Osteocyte (in vitro differentiated cells): Measurements from ENCODE around the gene ABCA5. TPM values are rescaled to one million over a fixed set of nuclear protein-coding genes. Genes with fewer than 3 reads are reported as not detected.

Experiments used
- DNase-seq: peaks from one replicate; pipeline ENCODE4 v3.0.0; 2021; ENCODE audit warnings: mixed read lengths; ENCODE audit not compliant: unreplicated experiment; ENCODE audit errors: extremely low spot score
- H3K27ac Mint-ChIP-seq: one replicate; pipeline ENCODE4 v1.8.0; 2021; ENCODE audit warnings: mild to moderate bottlenecking, mixed read lengths; ENCODE audit not compliant: unreplicated experiment
- H3K27me3 Mint-ChIP-seq: one replicate; pipeline ENCODE4 v1.8.0; 2021; ENCODE audit warnings: mixed read lengths; ENCODE audit not compliant: unreplicated experiment
- H3K36me3 Mint-ChIP-seq: one replicate; pipeline ENCODE4 v1.8.0; 2021; ENCODE audit warnings: mixed read lengths; ENCODE audit not compliant: unreplicated experiment
- H3K4me1 Mint-ChIP-seq: one replicate; pipeline ENCODE4 v1.8.0; 2021; ENCODE audit warnings: mixed read lengths; ENCODE audit not compliant: unreplicated experiment
- H3K4me3 Mint-ChIP-seq: one replicate; pipeline ENCODE4 v1.8.0; 2021; ENCODE audit warnings: mild to moderate bottlenecking, moderate library complexity, mixed read lengths; ENCODE audit not compliant: unreplicated experiment
- H3K9me3 Mint-ChIP-seq: one replicate; pipeline ENCODE4 v1.8.0; 2021; ENCODE audit warnings: mixed read lengths; ENCODE audit not compliant: unreplicated experiment
- total RNA-seq: library from RNA; stranded (reverse); gene quantifications from 2 replicates; pipeline ENCODE4 v1.2.1, GENCODE V29; 2021
- TF ChIP-seq, protein P1 (sequence below): fragments of 200-600 bp; sonication (generic); IDR thresholded peaks from 2 replicates; pipeline ENCODE4 v1.5.0; 2021; ENCODE audit warnings: antibody characterized with exemption, mild to moderate bottlenecking, moderate library complexity

ABCA5 gene
- total RNA-seq, 1 donor from 2014 or later = 15.9 TPM

GRCh38 chr17:69271023-69271422 lies 55.9 kb downstream of the ABCA5 start:
- H3K27ac Mint-ChIP-seq = no peak overlapping the region
- H3K27me3 Mint-ChIP-seq = no peaks in the 10 kb centered on the region
- DNase-seq = no peak
- peaks cover 7% of the 10 kb centered on the region for H3K36me3 Mint-ChIP-seq
- no peaks in the 10 kb centered on the region for H3K9me3 Mint-ChIP-seq
- TF ChIP-seq, protein P1, sequence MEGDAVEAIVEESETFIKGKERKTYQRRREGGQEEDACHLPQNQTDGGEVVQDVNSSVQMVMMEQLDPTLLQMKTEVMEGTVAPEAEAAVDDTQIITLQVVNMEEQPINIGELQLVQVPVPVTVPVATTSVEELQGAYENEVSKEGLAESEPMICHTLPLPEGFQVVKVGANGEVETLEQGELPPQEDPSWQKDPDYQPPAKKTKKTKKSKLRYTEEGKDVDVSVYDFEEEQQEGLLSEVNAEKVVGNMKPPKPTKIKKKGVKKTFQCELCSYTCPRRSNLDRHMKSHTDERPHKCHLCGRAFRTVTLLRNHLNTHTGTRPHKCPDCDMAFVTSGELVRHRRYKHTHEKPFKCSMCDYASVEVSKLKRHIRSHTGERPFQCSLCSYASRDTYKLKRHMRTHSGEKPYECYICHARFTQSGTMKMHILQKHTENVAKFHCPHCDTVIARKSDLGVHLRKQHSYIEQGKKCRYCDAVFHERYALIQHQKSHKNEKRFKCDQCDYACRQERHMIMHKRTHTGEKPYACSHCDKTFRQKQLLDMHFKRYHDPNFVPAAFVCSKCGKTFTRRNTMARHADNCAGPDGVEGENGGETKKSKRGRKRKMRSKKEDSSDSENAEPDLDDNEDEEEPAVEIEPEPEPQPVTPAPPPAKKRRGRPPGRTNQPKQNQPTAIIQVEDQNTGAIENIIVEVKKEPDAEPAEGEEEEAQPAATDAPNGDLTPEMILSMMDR = no peak
- no peak overlapping the region for H3K4me3 Mint-ChIP-seq
- peaks cover 20% of the 10 kb centered on the region for H3K4me1 Mint-ChIP-seq

- DNase-seq = no peak
- H3K4me3 Mint-ChIP-seq = peak overlapping the region; percentile 2
- H3K27ac Mint-ChIP-seq = peak overlapping the region; percentile 78
- TF ChIP-seq, protein P1 = no peak
- no peaks in the 10 kb centered on the region for H3K27me3 Mint-ChIP-seq
- peaks cover 20% of the 10 kb centered on the region for H3K4me1 Mint-ChIP-seq
- peaks cover 7% of the 10 kb centered on the region for H3K36me3 Mint-ChIP-seq
- no peaks in the 10 kb centered on the region for H3K9me3 Mint-ChIP-seq
Measured at GRCh38 chr17:69269131-69269998, 57.6 kb downstream of the ABCA5 start.

- H3K4me1 Mint-ChIP-seq = peaks cover 20% of the 10 kb centered on the region
- H3K9me3 Mint-ChIP-seq = no peaks in the 10 kb centered on the region
- H3K27me3 Mint-ChIP-seq = no peaks in the 10 kb centered on the region
- peaks cover 11% of the 10 kb centered on the region for H3K36me3 Mint-ChIP-seq
- peak overlapping the region; percentile 78 for H3K27ac Mint-ChIP-seq
- no peak for DNase-seq
- TF ChIP-seq, protein P1 = no peak
- H3K4me3 Mint-ChIP-seq = no peak overlapping the region
Measured at GRCh38 chr17:69268543-69269014, 58.4 kb downstream of the ABCA5 start.

GRCh38 chr17:69267219-69267618 lies 59.7 kb downstream of the ABCA5 start:
- Mint-ChIP-seq H3K9me3 (no peaks in the 10 kb centered on the region), H3K4me1 (peaks cover 20% of the 10 kb centered on the region), H3K27ac (no peak overlapping the region), H3K4me3 (no peak overlapping the region), H3K36me3 (peaks cover 16% of the 10 kb centered on the region), H3K27me3 (no peaks in the 10 kb centered on the region)
- no peak for DNase-seq
- TF ChIP-seq, protein P1 = no peak

GRCh38 chr17:69265873-69266272 lies 61.1 kb downstream of the ABCA5 start:
- Mint-ChIP-seq H3K9me3 (no peaks in the 10 kb centered on the region), H3K36me3 (peaks cover 16% of the 10 kb centered on the region), H3K27ac (no peak overlapping the region), H3K4me3 (no peak overlapping the region), H3K27me3 (no peaks in the 10 kb centered on the region), H3K4me1 (peaks cover 20% of the 10 kb centered on the region)
- TF ChIP-seq, protein P1 = no peak
- DNase-seq = no peak
